ENCODE measurements around the gene C1RL.

DNA sequence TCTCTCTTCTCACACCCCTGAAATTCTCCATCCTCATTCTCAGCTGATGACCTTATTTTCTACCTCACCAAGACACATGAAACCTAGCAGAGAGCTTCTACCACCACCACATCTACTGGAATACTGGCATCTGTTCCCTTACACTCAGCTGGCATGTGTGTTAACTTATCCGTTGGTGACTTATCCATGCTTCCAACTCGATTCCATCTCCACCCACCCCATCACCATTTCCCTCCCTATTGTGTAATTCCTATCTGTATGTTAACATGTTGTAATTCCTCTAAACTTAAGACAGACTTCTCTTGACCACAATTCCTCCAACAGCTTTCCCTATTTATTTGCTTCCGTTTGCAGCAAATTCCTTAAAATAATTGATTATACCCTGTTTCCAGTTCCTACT, 33.1 kb downstream of the C1RL start:
- TF ChIP-seq EP300 (IDR thresholded peaks at IDR 0.05; ENCODE audit: low read depth) (no peak), POLR2A (IDR thresholded peaks at IDR 0.05) (no peak), POLR2AphosphoS5 (IDR thresholded peaks at IDR 0.05) (no peak)
- TF ChIP-seq, protein P1, sequence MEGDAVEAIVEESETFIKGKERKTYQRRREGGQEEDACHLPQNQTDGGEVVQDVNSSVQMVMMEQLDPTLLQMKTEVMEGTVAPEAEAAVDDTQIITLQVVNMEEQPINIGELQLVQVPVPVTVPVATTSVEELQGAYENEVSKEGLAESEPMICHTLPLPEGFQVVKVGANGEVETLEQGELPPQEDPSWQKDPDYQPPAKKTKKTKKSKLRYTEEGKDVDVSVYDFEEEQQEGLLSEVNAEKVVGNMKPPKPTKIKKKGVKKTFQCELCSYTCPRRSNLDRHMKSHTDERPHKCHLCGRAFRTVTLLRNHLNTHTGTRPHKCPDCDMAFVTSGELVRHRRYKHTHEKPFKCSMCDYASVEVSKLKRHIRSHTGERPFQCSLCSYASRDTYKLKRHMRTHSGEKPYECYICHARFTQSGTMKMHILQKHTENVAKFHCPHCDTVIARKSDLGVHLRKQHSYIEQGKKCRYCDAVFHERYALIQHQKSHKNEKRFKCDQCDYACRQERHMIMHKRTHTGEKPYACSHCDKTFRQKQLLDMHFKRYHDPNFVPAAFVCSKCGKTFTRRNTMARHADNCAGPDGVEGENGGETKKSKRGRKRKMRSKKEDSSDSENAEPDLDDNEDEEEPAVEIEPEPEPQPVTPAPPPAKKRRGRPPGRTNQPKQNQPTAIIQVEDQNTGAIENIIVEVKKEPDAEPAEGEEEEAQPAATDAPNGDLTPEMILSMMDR (IDR thresholded peaks at IDR 0.05), result no peak
